HG03457 (cell line): ENCODE data around the gene UTS2R.
"Not testable (repeated sequence)": the region's sequence is repeated elsewhere in the genome, so short reads cannot be mapped to it uniquely, and the experiment has no call there.

ENCODE experiments used
- ATAC-seq: cut with Tn5 transposase; IDR thresholded peaks from one replicate; pipeline ENCODE4 v1.9.1; 2021; ENCODE audit warnings: moderate number of reproducible peaks; ENCODE audit not compliant: unreplicated experiment

The UTS2R gene

DNA sequence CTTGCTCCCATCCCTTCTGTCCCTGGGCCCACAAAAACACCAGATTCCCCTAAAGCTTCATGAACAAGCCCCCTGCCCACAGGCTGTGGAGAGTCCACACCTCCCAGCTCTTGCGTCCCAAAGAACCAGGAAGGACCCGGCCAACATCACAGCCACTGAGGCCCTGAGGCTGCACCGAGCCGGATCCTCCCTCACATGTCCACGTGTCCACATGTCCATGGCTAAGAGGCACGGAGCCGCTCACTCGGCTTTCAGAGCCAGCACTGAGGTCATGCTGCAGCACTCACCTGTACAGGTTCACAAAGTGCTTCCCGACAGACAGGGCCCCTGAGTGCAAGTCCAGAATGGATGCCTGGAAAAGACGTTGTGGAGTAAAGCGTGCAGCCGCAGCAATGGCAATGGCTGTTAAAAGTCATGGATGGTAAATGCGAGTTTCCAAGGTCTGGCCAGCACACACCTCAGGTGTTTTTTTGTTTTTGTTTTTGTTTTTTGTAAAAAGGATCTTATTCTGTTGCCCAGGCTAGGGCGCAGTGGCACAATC lies 34.6 kb downstream of the UTS2R start:
- ATAC-seq, result no peak

DNA sequence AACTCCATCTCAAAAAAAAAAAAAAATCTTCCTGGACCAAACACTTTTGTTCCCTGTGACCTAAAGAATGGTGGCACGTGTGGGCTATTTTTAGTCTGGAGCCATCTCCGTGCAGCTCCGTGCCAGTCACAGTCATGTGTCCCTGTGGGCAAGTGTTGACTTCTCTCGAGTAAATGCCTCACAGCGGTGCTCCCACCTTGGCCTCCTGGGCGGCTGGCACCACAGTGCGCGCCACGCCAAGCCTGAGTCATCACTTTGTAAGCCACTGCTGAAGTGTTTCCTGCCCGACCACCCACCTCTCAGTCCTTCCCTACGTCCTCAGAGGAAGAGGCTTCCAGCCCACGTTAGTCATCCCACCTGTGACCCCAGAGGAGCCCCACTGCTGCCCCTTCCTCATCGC lies 35.7 kb downstream of the UTS2R start:
- ATAC-seq, result no peak

- ATAC-seq, result no peak
Measured at GRCh38 chr17:82408288-82408937, 36.8 kb downstream of the UTS2R start.

- no peak for ATAC-seq
Measured at GRCh38 chr17:82408938-82409318, 37.4 kb downstream of the UTS2R start.

DNA sequence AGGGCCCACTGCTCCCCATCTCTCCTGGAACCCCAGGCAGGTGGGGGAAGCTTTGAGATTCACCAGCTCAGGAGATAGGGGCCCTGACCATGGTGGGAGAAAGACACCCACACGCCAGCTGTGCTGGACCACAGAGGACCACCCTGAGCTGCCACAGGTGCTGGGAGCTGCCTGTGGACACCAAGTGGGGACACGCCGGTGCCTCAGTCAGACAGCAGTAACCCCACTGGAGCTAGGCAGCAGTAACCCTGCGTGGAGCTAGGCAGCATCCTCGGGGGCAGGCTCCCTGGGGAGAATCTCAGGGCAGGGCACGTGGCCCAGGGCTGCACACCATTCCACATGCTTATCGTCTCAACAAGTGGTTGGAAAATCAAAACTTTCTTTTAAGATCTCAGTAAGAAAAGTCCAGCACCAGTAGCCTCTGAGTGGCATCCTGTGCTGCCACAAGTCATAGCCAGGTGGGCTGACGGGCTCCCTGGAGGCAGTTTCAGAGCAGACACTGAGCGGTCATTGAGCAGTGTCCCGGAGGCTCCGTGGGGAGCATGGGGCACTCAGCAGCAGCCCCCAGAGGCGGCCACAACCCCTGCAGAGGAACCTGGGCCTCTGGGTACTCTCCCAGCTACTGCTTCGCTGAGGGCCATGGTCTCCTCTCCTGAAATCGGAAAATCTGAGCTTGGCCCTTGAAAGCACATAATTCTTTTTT lies 38.6 kb downstream of the UTS2R start:
- no peak for ATAC-seq

DNA sequence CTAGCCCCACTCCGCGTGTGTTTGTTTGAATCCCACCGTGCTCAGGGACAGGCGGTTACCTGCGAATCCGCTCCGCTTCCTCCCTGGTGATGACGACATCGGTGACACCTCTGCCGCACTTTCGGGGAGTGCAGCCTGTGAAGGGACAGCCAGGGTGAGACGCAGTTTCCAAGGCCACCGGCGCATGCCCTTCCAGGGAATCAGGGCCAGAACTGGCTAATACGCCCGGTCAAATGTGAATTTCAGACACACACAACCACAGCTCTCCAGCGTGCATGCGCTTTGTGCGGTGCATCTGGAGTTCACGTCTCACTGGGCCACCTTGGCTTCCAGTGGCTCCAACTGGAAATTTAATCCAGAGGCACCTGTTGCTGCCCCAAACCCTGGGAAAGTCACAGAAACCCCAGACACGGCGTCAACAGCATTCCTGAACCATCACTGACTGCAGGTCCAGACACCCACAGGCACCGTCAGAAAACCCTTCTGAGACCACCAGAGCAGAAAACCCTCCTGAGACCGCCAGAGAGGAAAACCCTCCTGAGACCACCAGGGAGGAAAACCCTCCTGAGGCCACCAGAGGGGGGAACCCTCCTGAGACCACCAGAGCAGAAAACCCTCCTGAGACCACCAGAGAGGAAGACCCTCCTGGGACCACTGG lies 40.0 kb downstream of the UTS2R start:
- ATAC-seq, result no peak

DNA sequence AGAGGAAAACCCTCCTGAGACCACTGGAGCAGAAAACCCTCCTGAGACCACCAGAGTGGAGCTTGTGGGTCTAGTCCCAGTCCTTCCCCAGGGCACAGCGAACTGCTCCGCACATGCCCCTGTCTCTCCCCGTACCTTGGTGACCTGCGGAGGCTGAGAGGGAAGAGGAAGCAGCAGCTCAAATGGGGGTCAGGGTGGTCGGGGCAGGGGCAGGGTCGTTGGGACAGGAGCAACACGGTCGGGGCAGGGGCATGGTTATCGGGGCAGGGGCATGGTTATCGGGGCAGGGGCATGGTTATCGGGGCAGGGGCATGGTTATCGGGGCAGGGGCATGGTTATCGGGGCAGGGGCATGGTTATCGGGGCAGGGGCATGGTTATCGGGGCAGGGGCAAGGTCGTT lies 40.5 kb downstream of the UTS2R start:
- not testable (repeated sequence) for ATAC-seq

- ATAC-seq, result no peak
Measured at GRCh38 chr17:82412535-82413520, 41.3 kb downstream of the UTS2R start.

DNA sequence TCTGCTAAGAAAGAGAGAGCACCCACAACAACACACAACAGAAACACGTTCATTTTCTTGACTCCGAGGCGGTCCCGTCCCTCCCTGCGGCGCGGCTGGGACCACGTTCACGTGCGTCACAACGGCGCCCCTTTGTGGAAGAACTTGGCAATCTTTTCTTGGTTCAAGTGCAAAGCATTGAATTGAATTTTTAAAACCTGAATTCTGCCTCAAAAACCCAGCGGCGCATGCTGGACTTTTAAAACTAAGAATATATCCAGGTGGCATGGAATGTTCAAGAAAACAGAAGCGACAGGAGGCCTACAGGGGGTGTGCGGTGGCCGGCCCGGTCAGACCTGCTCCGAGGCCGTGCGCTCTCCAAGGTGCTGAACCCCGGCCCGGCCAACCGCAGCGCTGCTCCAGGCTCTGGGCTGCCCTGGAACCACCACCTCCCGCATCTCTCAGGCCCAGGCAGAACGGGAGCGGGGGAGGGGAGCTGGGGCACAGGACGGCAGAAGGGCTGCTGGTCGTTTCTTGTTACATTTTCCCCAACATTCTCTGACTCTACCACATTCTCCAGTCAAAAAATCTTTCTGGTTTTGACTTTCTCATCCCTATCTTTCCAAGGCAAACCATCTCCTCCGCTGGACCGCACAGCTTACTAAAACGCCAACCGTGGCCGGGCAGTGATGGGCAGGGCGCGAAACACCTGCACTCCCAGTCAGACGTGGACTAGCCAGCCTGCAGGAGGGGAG lies 43.1 kb downstream of the UTS2R start:
- ATAC-seq, result no peak

DNA sequence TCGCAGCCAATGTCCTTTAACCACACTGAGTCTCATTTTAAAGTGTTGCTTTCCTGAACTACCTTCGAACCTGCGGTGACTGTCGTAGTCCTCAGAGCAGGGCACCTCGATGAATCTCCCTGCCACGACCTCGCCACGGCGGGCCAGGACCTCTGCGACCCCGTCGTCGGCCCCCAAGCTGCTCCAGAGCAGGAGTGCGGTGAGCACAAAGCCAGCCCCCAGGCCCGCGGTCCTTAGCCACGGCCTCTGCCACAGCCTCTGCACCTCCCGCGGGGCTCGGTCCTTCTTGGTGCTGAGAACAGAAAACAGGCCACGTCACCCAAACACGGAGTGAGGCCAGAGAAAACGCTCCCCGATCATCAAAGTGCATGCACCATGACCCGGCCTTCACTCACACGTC lies 43.8 kb downstream of the UTS2R start:
- ATAC-seq, result no peak

DNA sequence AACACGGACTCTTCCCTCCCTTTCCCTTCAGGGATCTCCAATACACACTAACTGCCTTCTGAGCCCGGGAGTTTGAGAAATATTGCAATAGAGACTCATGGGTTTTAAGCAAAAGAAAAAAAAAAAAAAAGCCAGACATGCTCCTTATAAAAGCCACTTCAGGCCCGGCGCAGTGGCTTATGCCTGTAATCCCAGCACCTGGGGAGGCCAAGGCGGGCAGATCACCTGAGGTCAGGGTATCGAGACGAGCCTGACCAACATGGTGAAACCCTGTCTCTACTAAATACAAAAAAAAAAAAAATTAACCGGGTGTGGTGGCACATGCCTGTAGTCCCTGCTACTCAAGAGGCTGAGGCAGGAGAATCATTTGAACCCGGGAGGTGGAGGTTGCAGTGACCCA lies 44.2 kb downstream of the UTS2R start:
- ATAC-seq, result no peak

- no peak for ATAC-seq
Measured at GRCh38 chr17:82416264-82416663, 44.7 kb downstream of the UTS2R start.

DNA sequence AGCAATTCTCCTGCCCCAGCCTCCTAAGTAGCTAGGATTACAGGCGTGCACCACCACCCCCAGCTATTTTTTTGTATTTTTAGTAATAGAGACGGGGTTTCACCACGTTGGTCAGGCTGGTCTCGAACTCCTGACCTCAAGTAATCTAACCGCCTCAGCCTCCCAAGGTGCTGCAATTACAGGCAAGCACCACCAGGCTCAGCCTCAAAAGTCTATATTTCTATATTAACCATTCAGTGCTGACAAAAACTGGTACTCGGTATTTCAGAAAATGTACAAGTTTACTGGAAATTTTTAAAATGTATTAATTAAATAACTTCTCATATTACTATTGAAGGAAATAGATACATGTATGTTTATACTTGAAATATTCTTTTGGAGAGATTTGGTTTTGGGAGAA lies 45.2 kb downstream of the UTS2R start:
- no peak for ATAC-seq

DNA sequence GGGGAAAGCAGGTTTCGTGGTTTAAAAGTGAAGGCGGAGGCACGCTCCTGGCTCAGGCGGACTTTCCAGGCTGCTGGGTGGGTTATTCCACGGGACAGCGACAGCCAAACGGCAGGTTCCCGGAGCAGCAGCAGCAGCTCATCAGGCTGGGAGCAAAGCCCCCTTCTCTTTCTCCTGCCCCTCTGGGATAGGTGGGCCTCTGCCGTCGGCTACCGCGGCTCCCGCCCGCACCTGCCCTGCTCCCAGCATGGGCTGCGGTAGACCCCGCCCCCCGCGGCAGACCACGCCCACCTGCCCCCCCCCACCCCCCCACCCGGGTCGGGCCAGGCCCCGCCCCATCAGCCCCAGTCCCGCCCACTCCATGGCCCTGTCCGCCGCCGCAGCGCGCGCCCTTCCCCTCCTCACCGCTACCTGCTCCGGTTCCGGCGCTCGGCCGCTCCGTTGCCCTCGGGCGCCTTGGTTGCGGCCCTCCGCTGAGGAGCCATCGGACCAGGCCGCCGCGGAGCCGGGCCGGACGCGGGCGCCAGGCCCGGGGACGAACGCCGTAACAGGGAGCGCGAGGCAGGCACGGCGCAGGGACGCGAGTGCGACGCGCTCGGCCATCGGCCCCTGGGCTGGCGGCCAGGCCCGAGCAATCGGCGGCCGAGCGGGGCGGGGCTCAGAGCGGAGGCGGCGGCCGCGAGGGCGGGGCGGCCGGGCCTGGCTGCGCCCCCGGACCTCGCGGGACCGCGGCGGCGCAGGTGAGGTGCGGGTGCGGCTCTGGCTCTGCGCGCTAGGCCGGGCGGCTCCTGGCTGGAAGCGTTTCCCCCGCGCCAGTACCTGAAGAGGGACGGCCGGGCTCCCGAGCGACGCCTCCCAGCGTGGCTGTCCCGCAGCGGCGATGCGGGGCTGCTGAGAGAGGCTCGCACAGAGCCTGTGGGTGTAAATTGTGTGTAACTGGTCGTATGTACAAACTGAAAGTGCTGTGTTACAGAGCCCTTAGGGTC lies 46.7 kb downstream of the UTS2R start, which contains the start of the genes HEXD and OGFOD3:
Gene HEXD (plus strand): TSS at position 347 of the 986 bp plus-strand sequence. CDS start 1,453 bp downstream, outside the sequence.
Gene OGFOD3 (minus strand): TSS at position 586 of the 986 bp plus-strand sequence. CDS start 101 bp downstream, at position 485.
- peak; percentile 64 for ATAC-seq

GRCh38 chr17:82419540-82419939 lies 48.0 kb downstream of the UTS2R start:
- no peak for ATAC-seq

DNA sequence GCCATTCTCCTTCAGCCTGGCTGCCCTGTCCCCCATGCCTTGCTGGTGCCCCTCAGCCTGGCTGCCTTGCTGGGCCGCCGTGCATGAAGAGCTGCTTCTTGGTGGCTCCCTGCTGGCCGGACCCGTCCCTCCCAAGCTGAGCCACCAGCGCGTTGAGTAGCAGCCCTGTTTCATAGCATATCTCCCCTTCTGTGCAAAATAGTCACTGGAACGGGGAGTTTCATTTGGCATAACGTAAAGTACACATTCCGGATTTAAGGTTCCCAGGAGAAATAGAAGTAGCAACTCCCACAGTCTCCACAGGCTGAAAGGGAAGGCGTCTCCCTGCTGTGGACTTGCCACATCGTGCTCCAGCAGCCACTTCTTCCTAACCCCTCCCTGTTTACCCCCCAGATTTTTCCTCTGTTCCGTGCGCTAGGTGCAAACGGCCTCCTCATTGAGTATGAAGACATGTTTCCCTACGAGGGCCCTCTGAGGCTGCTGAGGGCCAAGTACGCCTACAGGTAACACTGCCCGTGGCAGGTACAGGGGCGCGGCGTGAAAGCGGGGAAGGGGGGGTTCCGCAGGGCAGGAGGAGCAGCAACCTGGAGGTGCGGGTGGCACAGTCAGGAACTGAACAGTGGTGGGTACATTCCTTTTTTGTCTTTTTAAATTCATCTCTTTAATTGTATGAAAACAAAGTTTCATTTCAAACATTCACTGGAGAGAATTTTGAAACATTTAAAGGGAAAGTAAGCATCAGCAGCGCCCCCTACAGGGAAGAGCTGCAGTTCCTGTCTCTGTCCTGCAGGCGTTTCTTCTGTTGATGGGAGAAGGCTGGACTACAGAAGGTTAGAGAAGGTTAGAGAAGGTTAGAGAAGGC lies 52.7 kb downstream of the UTS2R start:
- ATAC-seq, result no peak

- no peak for ATAC-seq
Measured at GRCh38 chr17:82424863-82425159, 53.2 kb downstream of the UTS2R start.
